ENCODE results near the gene OR10H3.

DNA sequence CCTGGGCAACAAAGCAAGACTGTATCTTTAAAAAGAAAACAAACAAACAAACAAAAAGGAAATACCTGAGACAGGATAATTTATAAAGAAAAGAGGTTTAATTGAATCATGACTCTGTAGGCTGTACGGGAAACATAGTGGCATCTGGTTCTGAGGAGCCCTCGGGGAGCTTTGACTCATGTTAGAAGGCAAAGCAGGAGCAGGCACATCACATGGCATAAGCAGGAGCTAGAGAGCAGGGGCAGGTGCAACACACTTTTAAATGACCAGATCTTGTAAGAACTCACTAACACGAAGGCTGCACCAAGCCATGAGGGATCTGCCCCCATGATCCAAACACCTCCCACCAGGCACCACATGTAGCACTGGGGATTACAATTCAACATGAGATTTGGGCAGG is 23.1 kb upstream of the OR10H3 start:
- TF ChIP-seq, protein P1, sequence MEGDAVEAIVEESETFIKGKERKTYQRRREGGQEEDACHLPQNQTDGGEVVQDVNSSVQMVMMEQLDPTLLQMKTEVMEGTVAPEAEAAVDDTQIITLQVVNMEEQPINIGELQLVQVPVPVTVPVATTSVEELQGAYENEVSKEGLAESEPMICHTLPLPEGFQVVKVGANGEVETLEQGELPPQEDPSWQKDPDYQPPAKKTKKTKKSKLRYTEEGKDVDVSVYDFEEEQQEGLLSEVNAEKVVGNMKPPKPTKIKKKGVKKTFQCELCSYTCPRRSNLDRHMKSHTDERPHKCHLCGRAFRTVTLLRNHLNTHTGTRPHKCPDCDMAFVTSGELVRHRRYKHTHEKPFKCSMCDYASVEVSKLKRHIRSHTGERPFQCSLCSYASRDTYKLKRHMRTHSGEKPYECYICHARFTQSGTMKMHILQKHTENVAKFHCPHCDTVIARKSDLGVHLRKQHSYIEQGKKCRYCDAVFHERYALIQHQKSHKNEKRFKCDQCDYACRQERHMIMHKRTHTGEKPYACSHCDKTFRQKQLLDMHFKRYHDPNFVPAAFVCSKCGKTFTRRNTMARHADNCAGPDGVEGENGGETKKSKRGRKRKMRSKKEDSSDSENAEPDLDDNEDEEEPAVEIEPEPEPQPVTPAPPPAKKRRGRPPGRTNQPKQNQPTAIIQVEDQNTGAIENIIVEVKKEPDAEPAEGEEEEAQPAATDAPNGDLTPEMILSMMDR (conservative IDR thresholded peaks at IDR 0.05; ENCODE audit: low read depth, low read length), result no peak
- no peak for TF ChIP-seq EZH2phosphoT487 (IDR thresholded peaks at IDR 0.05; ENCODE audit: borderline replicate concordance, low read length)
- no peak for TF ChIP-seq EZH2 (IDR thresholded peaks at IDR 0.05; ENCODE audit: low read length, unreplicated experiment)
